ENCODE measurements around the gene TSEN34.
A peak's percentile ranks its signal among the peaks of the same experiment; 100 is the strongest.

TSEN34 gene

DNA sequence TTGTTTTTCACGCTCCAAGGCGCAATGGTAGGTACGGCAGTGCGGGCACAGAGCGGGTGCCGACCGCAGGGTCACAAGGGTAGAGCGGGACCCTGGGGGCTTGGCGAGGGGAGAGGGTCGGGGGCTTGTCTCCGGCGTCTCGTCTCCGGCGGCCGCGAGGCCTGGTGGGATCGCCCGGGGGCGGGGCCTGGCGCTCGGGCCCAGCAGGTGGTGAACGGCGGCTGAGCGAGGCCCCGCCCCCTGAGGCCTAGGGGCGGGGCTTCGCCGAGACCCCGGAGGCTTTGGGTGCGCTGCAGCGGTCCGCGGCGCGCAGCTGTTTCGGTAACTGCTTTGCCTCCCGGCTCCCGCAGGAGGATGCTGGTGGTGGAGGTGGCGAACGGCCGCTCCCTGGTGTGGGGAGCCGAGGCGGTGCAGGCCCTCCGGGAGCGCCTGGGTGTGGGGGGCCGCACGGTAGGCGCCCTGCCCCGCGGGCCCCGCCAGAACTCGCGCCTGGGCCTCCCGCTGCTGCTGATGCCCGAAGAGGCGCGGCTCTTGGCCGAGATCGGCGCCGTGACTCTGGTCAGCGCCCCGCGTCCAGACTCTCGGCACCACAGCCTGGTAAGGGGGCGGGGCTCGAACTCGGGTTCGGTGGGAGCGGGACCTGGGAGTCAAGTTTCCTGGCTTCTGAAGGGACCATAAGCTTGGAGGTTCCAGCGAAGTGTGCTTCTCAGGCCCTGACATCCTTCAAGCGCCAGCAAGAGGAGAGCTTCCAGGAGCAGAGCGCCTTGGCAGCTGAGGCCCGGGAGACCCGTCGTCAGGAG, at the start of gene TSEN34:
TSS of gene TSEN34 (plus strand) at position 298 of the 800 bp plus-strand sequence. CDS start at position 355, 57 bp downstream.
- TF ChIP-seq EZH2 (IDR thresholded peaks at IDR 0.05; ENCODE audit: borderline replicate concordance, low read depth, low read length, severe bottlenecking): no peak
- TF ChIP-seq CTCF (IDR thresholded peaks at IDR 0.05; ENCODE audit: borderline replicate concordance, extremely low read depth, low read length, poor library complexity, severe bottlenecking): no peak
- DNase-seq (peak; percentile 89), ATAC-seq (ENCODE audit: insufficient read depth, low read depth) (peak; percentile 23)
- Histone ChIP-seq H3K4me1 (ENCODE audit: insufficient read depth, low read length) (peaks cover 37% of the 10 kb centered on the region), H3K27me3 (ENCODE audit: insufficient read depth, low read length, poor library complexity) (no peaks in the 10 kb centered on the region), H3K4me3 (ENCODE audit: low read depth in 1 of 2, low read length in 2 of 2) (peak within 1 kb of the TSS; percentile 47 to 66; a peak in 3 of 4 replicates), H3K4me2 (ENCODE audit: insufficient read depth, low read length) (peak within 1 kb of the TSS; percentile 88), H4K20me1 (ENCODE audit: insufficient read depth, low read length) (peaks cover 16% of the 10 kb centered on the region), H3K9me3 (ENCODE audit: insufficient read depth, low read length, severe bottlenecking) (no peaks in the 10 kb centered on the region), H2AFZ (ENCODE audit: low read depth, low read length) (peak within 1 kb of the TSS; percentile 83), H3K27ac (ENCODE audit: low read length) (peak within 1 kb of the TSS; percentile 98), H3K36me3 (ENCODE audit: insufficient read depth, low read length) (peaks cover 28% of the 10 kb centered on the region), H3K79me2 (ENCODE audit: insufficient read depth, low read length) (peaks cover 37% of the 10 kb centered on the region), H3K9ac (ENCODE audit: low read depth, low read length) (peak within 1 kb of the TSS; percentile 80)

- H4K20me1 ChIP-seq (ENCODE audit: insufficient read depth, low read length): peaks cover 73% of the 10 kb centered on the region
Observed at GRCh38 chr19:54141356-54141755, 49.8 kb upstream of the TSEN34 start.

DNA sequence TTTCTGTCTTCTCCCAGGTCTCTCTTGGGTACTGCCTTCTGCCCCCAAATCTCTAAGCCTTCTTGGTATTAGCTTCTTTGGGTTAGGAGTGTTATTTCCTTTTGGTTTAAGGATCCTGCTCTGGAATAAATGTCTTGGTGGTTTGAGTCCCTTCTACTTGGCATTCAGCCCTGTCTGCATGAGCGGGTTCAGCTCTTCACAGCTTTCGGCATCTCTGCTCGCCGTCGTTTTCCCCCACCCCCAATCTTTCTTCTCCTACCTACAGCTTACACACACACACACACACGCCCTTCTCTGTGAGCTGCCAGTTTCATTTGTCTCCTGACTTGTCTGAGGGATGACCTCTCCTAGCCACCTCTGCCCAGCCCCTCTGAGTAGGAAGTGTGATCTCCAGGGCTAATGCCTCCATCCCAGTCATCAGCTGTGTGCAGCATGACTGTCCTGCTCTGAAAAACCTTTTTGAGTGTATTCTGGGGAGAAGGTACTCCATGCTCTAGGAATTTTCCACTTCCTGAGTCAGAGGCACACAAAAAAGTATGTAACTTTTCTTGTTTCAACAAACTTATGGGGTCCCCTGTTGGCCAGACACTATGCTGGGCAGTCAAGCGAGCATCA, 48.8 kb upstream of the TSEN34 start:
- Histone ChIP-seq H4K20me1 (ENCODE audit: insufficient read depth, low read length) (peaks cover 82% of the 10 kb centered on the region), H3K36me3 (ENCODE audit: insufficient read depth, low read length) (peaks cover 89% of the 10 kb centered on the region), H3K9me3 (ENCODE audit: insufficient read depth, low read length, severe bottlenecking) (no peaks in the 10 kb centered on the region), H3K79me2 (ENCODE audit: insufficient read depth, low read length) (peaks cover 59% of the 10 kb centered on the region), H3K27ac (ENCODE audit: low read length) (no peak overlapping the region), H2AFZ (ENCODE audit: low read depth, low read length) (no peak overlapping the region), H3K4me2 (ENCODE audit: insufficient read depth, low read length) (no peak overlapping the region), H3K4me1 (ENCODE audit: insufficient read depth, low read length) (peaks cover 27% of the 10 kb centered on the region), H3K4me3 (ENCODE audit: low read depth in 1 of 2, low read length in 2 of 2) (no peak overlapping the region), H3K9ac (ENCODE audit: low read depth, low read length) (no peak overlapping the region), H3K27me3 (ENCODE audit: insufficient read depth, low read length, poor library complexity) (no peaks in the 10 kb centered on the region)
- DNase-seq (no peak), ATAC-seq (ENCODE audit: insufficient read depth, low read depth) (no peak)
- no peak for TF ChIP-seq EZH2 (IDR thresholded peaks at IDR 0.05; ENCODE audit: borderline replicate concordance, low read depth, low read length, severe bottlenecking)
- no peak for TF ChIP-seq CTCF (IDR thresholded peaks at IDR 0.05; ENCODE audit: borderline replicate concordance, extremely low read depth, low read length, poor library complexity, severe bottlenecking)

More at GRCh38 chr19:54141356-54141755, 49.8 kb upstream of the TSEN34 start:
- no peak for DNase-seq
- Histone ChIP-seq H3K36me3 (ENCODE audit: insufficient read depth, low read length) (peaks cover 80% of the 10 kb centered on the region), H2AFZ (ENCODE audit: low read depth, low read length) (no peak overlapping the region), H3K27me3 (ENCODE audit: insufficient read depth, low read length, poor library complexity) (no peaks in the 10 kb centered on the region), H3K27ac (ENCODE audit: low read length) (no peak overlapping the region), H3K9me3 (ENCODE audit: insufficient read depth, low read length, severe bottlenecking) (no peaks in the 10 kb centered on the region), H3K4me1 (ENCODE audit: insufficient read depth, low read length) (peaks cover 32% of the 10 kb centered on the region), H3K4me3 (ENCODE audit: low read depth in 1 of 2, low read length in 2 of 2) (no peak overlapping the region), H3K9ac (ENCODE audit: low read depth, low read length) (no peak overlapping the region), H3K79me2 (ENCODE audit: insufficient read depth, low read length) (peaks cover 59% of the 10 kb centered on the region), H3K4me2 (ENCODE audit: insufficient read depth, low read length) (0 out of 2 replicates have a peak overlapping the region, but pooled peaks have one; percentile 82)
- TF ChIP-seq CTCF (IDR thresholded peaks at IDR 0.05; ENCODE audit: borderline replicate concordance, extremely low read depth, low read length, poor library complexity, severe bottlenecking): no peak
- TF ChIP-seq EZH2 (IDR thresholded peaks at IDR 0.05; ENCODE audit: borderline replicate concordance, low read depth, low read length, severe bottlenecking): no peak
- ATAC-seq (ENCODE audit: insufficient read depth, low read depth): no peak

All from DND-41 (cell line).